HG03025 (cell line): ENCODE data around the gene SLC2A9.
A peak's percentile ranks its signal among the peaks of the same experiment; 100 is the strongest.

Experiments
- ATAC-seq: cut with Tn5 transposase; IDR thresholded peaks from one replicate; pipeline ENCODE4 v1.9.1; 2021; ENCODE audit warnings: mild to moderate bottlenecking, moderate library complexity; ENCODE audit not compliant: unreplicated experiment, low FRiP score

SLC2A9 gene

DNA sequence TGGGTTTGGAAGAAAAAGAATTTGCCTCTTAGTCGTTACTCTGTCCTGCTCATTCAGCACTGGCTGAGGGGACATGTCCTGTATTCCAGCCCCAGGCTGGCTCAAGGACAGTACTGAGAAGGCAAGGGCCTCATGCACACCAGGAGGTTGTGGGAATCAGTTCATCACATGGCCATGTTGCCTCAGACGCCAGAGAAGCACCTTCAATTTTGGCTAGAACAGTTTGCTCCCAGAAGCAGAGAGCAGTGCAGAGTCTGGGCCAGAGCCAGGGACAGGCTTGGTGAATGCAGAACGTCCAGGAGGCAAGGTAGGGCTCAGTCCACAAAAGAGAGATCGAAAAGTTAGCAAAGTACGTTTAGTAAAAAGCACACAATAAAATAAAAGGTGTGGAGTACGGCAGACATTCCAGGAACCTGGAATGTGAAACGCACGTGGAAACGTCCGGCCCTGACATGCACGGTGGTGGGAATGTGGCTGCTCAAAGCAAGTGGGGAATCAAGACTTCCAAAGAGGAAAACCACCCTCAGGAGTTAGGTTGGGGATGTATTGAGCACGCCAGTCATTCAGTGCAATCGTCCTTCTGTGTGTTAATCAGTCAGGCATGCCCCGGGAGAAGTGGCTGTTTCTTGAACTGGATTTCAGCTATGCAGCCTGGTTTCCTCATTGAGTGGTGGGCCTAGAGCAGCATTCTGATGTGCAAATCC is 1.2 kb upstream of the SLC2A9 start:
- no peak for ATAC-seq

DNA sequence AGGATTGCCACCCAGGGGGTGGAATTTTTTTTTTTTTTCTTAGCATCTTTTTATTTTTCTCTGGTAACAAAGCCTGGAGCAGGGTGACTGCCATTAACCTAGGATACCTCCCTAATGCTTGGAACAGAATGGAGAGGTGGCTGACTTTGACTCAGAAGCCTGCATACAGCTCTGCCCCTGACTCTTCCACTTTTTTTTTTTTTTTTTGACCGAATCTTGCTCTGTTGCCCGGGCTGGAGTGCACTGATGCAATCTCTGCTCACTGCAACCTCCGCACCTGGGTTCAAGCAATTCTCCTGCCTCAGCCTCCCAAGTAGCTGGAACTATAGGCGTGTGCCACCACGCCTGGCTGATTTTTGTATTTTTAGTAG is 341 bp upstream of the SLC2A9 start:
- no peak for ATAC-seq

DNA sequence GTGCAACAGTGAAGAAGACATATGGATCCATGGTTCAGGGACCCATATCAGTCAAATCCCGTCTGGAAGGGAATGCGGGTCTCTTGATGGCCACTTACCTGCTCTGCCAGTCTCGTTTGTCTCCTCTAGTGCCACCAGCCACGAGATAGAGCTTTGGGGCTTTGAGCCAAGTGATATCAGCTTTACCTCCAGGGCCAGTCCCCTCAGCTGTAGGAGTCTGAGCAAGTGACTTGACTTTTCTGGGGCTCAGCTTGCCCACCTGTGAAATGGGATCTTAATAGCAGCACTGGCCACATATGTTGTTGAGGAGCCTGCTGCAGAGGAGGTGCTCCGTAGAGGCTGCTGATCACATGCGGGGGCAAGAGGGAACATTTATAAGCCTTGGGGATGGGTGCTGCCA is 1.2 kb downstream of the SLC2A9 start:
- ATAC-seq: no peak

DNA sequence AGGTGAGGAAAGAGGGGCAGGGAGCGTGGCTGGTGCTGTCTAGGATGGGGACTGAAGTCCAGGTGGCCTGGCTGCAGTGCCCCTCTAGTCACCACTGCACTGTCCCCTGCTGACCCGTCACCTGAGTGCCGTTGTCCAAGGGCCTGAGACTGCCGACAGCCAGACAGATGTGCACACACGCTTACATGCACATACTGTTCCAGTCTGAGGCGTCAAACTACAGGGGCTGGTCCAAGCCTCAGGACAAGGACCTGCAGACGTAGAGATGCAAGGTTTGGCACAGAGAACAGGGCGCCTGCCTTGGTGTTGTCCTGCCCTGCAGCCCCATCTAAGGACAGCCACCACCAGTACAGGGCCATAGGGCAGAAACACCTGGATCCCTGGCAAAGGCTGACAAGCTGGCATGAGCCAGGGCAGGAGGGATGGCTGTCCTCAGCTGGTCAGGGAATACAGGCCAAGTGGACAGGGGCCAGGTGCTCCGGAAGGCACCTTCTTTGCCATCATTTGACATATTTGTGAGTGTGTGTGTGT is 1.7 kb downstream of the SLC2A9 start:
- no peak for ATAC-seq

DNA sequence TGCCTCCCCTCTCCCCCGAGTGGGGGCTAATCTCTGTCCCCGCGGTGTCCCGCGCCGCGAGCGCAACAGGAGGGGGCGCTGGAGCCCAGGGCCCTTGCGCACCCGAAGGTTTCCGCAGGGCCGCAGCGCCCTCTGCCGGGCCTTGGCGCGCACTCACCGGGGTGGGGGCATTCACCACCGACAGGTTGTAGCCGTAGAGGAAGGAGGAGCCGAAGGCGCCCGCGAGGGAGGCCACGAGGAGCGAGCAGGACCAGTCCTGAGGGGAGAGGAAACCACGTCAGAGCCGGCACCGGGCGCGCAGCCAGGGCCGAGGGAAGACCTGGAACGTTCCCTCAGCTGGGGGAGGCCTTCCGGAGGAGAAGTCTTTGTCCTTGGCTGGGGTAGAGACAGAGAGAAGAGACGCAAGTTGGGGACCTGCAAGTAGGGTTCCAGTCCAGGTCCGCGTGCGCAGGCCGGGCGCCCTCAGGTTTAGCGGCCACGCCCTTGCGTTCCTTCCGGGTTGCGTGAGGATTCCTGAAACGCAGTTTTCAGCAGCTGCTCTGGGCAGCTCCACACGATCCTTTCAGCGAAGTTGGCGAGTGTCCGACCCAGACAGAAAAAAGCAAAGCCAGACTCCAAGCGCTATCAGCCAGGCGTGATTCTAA is 2.4 kb downstream of the SLC2A9 start:
- ATAC-seq: peak; percentile 96

DNA sequence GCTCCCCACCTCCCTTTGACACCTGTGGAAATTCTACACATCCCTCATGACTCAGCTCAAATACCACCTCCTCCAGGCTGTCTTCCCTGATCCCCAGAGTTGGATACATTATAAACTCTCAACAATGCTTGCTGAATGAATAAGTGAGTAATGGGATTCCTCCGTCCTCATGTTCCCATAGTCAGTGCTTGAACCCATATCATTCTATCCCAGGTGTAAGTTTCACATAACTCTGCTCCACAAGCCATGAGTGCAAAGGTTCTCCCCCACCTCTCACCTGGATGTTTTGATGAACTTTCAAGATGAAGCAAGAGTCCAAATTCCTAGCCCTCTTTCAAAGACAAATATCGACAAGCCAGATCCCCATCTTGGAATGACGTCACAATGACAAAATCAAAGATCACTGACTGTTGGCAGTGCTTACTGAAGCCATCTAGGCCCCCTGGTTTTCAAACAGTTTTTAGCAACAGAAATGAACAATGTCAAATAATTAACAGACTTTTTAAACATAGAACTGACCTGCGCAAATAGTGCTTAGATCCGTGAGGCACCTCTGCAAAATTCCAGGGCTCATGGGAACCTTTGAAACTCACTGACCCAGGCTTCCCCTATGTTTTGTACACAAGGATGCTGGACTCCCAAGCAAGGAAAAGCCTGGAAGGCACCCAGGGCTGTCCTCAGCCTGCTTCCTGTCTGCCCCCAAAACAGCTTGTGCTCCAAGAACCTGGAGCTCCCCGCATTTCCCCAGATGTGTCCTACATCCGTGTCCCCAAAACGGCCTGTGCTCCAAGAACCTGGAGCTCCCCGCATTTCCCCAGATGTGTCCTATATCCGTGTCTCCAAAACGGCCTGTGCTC is 4.0 kb downstream of the SLC2A9 start:
- ATAC-seq: no peak

DNA sequence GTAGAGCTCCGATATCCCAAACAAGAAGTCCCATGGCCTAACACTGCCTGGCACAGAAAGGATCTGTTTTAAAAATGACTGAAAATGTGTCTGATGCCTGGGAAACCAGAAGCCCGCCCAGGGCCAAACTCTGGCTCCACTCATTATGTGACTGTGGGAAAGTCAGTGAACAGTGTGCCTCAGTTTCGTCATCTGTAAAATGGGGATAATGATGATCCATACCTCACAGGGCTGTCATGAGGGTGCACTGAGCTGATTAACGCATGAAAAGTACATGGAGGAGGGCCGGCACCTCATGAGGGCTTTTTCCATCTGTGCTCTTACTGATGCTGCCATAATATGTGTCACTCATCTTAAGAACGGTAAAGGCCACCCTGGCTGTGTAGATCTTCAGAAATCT is 5.1 kb downstream of the SLC2A9 start:
- ATAC-seq: no peak

DNA sequence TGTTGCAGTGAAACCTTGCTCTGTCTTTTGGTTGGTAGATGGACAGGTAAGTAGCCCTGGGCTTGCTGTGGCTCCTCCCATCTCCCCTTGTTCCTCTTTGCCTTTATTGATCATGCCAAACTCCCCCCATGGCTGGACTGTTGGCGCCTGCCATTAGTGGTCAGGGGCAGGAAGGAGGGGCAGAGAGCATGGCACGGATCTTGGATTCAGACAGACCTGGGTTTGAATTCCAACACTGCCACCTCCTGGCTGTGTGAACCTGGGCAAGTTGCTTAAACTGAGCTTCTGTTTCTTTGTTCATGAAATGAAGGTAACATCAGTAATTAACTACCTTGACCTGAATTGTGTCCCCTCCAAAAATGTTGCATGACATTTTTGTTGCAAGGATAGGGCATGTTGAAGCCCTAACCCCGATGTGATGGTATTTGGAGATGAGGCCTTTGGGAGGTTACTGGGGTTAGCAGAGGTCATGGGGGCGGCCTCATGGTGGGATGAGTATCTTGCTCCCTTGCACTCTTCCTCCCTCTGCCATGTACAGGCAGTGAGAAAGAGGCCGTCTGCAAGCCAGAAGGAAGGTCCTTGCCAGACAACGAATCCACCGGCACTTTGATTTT is 6.0 kb downstream of the SLC2A9 start:
- no peak for ATAC-seq

DNA sequence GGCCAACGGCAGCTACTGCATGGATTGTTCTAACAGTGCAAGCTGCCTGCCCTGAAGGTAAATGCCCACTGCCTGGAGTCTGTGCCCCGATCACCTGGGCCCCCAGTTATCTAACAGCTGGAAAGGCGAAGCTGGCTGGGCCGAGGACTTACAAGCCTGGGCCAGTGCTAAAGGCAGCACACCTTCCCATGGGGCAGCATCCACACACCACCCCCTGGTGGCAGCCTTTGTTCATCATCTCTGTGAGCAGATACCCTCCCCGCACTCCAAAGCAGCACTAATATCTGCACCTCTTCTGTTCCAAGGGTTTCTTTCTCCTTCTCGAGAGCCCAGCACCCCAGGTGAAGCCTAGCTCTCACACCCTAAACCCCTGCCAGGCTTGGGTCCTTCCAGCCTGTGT is 7.6 kb downstream of the SLC2A9 start:
- peak; percentile 52 for ATAC-seq

DNA sequence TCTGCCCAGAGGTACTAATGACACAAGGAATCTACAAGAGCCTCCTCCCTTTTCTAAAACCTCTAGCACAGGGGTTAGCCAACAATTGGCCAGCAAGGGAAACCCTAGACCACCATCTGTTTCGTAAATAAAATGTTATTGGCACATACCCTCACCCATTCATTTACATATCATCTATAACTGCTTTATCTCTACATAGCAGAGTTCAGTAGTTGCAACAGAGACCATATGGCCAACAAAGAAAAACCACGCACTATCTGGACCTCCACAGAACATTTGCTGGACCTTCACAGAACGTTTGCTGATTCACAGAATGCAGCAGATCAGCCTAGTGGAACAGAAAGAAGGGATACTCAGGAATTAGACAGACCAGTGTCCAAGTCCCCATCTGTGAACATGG is 9.4 kb downstream of the SLC2A9 start:
- no peak for ATAC-seq

DNA sequence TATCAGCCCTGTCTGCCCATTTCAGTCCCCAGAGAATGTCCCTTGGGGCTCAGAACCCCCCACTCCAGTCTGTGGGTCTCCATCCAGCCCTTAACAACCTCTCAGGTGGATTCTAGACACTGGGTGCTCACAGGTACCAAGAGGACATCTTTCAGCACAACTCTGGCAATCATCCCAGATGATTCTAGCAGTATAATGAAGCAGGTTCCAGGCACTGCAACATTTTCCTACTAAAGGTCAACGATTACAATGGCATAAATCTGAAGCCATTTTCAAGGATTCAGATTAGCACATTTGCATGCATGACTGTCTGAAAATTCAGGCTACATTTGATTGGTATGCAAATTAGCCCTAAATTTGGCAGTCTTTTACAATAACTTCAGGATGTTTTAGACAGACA is 10.0 kb downstream of the SLC2A9 start:
- no peak for ATAC-seq

DNA sequence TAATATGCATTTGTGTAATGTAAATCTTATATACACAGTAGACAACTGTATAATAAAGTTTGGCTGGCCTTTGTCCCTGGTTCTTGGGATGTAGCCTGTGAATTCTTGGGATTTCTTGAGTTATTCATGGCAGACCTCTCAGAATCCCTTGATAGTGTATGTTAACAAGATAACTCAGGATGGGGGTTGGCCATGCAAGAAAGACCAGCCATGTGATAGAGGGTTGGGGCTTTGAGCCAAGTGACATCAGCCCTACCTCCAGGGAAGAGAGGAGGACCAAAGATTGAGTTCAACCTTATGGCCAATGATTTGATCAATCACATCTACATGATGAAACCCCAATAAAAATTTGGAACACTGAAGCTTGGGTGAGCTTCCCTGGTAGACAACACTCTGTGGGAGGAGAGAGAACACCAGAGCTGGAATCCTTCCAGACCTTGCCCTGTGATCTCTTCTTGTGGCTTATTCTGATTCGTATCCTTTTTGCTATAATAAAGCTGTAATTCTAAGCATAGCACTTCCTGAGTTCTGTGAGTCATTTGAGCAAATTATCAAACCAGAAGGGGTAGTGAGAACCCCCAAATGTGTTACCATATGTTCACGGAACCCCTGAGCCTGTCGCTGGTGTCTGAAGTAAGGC is 11.3 kb downstream of the SLC2A9 start:
- ATAC-seq: no peak

DNA sequence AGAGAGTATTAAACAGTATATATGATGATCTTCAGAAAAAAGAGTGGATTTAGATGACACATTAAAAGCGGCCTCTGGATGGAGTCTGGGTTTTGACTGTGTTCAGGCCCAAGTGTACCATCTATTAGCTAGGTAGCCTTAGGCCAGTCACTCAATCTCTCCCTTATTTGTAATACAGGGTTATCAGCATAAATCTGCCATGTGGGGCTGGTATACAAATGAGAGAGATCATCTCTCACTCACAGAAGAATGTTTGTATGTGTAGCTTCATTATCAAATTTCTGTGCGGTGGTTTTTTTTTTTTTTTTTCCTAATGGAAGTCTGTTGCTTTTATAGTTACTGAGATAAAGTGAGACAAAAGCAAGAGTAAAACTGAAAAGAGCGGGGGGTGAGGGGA is 12.7 kb downstream of the SLC2A9 start:
- ATAC-seq: no peak

DNA sequence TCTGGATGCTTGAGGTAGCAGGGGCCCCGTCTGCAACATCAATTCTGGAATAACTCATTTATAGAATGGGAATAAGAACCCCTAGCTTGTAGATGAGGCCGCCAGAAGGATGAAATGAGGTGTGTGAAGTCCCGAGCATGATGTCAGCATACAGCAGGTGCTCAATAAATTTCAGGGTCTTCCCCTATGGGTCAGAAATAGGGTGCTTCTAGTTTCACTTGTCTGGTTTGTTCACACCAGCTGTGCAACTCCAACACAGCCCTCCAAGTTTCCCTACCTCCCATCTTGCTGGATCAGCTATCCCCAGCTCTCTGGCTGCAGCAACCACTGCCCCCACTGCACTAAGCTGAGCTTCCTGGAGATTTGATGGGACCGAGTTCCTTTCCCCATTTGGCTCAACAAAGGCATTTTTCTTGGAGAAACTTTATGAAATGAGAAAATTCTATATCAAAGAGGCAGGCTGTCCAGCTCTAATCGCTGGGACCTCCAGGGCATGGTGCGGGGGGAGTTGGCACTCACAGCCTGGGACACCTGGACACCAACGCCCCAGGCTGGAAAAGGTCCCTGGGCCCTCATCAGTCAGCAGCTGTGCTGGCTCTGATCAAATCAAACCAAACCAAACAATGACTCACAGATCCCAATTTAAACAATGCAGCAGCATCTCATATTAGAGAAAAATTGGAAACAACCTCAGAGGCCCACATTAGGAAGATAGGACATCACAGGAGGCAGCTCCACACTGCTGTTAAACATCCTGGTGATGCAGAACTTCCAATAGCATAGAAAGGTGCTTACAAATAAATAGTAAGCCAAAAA is 13.3 kb downstream of the SLC2A9 start:
- ATAC-seq: no peak

DNA sequence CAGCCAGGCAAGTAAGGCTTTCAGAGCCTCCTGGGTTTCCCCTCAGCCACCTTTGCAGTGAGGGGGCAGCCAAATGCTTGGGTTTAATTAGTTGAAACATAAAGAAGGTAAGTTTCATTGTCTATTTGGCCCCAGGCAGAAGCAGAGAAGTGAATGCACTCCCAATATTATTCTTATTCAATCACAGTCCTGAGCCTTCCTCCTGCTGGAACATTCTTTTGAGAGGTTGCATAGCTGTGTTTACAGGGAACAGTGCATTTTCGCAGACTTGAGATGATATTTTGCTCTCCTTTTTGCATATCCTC is 13.9 kb downstream of the SLC2A9 start:
- peak; percentile 30 for ATAC-seq

DNA sequence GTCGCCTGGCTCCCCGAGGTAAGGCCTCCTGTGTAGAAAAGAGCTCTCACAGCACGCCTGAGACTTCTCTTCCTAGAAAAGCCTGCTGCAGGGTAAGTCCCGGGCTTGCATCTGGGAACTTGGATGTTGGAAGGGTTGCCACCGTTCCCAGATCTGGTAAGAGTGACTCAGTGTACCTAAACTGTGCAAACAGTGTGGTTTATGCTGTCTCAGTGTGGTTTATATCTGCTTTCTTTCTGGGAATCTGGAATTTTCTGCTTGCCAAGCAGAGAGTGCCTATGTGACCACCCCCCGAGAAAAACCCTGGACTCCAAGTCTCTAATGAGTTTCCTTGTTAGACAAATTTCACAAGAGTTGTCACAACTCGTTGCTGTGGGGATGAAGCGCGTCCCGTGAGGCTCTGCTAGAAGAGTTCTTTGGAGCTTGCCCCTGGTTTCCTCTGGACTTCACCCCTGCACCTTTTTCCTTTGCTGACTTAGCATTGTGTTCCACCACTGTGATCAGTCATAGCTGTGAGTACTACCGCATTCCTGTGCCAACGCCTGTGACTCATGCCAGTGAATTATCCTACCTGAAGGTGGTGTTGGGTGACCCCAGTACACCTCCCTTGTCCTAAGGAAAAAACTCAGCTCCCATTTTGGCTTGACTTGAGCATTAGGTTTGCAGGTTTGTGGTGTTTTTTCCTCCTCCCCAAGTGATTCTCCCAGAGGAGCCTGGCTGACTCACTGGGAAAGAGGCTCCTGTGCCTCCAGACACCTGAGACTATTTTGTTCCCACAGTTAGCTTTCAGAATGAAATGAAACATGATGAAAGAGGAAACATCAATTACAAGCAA is 14.5 kb downstream of the SLC2A9 start:
- peak; percentile 10 for ATAC-seq

DNA sequence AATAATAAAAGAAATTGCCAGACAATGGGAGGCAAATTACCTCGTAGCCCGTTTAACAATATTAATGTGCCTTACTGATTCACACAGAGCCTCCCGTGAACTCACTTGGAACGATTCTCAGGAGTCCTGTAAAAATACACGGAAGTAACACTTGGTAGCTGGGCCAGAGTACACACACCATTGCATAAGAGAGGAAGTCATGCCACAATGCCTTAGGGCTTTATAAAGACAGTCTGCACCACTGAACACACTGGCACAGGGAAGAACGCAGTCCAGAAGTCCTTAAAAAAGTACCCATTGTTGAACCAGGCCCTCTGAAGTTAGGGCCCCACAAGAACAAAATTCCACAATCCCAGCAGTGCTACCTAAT is 15.1 kb downstream of the SLC2A9 start:
- ATAC-seq: peak; percentile 52

DNA sequence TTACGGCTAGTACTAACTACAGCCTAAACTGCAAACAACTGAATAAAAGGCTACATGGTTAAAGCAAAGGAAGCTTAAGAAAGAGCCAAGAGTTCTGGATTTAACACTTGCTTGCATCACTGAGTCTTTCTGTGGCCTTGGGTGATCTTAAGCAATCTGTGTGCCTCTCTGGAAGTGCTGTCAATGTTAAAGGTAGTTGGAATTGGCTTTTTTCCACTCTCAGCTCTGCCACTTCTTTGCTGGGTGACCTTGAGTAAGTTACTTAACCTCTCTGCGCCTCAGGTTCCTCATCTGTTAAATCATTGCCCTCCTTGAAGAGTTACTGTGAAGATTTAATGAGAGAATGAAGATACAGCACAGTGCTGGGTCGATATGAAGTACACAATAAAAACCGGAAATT is 15.7 kb downstream of the SLC2A9 start:
- no peak for ATAC-seq

DNA sequence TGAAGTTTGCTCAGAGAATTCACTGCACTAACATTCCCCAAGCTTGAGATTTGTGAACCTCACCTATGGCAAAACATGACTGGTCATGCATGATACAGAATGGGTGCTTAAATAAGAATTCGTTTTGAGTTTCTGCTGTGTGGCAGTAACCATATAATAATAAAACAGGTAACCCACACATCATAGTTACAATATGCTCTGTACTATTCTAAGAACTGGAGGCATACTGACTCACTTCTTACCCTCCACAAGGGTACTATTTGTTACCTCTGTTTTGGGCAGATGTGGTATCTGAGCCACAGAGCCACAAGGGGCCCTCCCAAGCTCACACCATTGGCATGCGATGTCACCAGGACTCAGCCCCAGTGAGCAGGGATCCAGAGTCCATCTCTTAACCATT is 17.6 kb downstream of the SLC2A9 start:
- ATAC-seq: no peak
